Kidney epithelial cell (primary cell): ENCODE data around the gene CDC7. TPM values are rescaled to one million over a fixed set of nuclear protein-coding genes. Genes with fewer than 3 reads are reported as not detected.

Source experiments
- DNase-seq: peaks from one replicate; pipeline ENCODE4 v3.0.0-alpha.2; 2010; ENCODE audit warnings: low read depth
- H3K27me3 ChIP-seq: 2 replicates; pipeline ENCODE4 v1.6.0; 2011; ENCODE audit warnings: low read length; ENCODE audit not compliant: control insufficient read depth, insufficient read depth
- H3K36me3 ChIP-seq: 2 replicates; pipeline ENCODE4 v1.5.1; 2011; ENCODE audit warnings: low read length; ENCODE audit not compliant: control insufficient read depth, insufficient read depth
- H3K4me3 ChIP-seq: 2 replicates; pipeline ENCODE4 v1.5.1; 2011; ENCODE audit warnings: low read depth, mild to moderate bottlenecking, control low read depth, low read length
- total RNA-seq: library from RNA; depleted of rRNA; stranded (reverse); fragments of >200 nt; gene quantifications from 2 replicates; pipeline ENCODE4 v1.2.3, GENCODE V29; 2015
- TF ChIP-seq, protein P1 (sequence below): IDR thresholded peaks from 2 replicates; pipeline ENCODE4 v1.5.1; 2011; ENCODE audit warnings: mild to moderate bottlenecking, moderate library complexity, low read length, control low read depth, inconsistent platforms; ENCODE audit not compliant: insufficient read depth, poor library complexity, severe bottlenecking

The CDC7 gene
- total RNA-seq, 1 donor from 2014 or later = 5.7 TPM

DNA sequence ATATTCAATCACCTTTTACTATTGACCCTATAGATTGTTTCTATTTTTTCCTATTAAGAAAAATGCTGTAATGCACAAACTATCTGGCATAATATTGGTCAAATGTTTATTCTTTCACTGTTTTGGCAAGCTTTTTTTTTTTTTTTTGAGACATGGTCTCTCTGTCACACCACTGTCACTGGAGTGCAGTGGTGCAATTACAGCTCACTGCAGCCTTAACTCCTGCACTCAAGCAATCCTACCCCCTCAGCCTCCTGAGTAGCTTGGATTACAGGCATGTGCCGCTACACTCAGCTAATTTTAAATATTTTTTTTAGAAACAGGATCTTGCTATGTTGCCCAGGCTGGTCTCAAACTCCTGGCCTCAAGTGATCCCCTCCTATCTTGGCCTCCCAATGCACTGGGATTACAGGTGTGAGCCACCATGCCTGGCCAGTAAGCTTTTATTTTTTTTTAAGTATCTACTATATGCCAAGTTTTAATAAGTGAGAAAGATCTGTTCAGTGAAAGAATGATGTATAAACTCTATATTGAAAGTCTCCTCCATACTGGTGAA is 3.4 kb downstream of the CDC7 start:
- TF ChIP-seq, protein P1, sequence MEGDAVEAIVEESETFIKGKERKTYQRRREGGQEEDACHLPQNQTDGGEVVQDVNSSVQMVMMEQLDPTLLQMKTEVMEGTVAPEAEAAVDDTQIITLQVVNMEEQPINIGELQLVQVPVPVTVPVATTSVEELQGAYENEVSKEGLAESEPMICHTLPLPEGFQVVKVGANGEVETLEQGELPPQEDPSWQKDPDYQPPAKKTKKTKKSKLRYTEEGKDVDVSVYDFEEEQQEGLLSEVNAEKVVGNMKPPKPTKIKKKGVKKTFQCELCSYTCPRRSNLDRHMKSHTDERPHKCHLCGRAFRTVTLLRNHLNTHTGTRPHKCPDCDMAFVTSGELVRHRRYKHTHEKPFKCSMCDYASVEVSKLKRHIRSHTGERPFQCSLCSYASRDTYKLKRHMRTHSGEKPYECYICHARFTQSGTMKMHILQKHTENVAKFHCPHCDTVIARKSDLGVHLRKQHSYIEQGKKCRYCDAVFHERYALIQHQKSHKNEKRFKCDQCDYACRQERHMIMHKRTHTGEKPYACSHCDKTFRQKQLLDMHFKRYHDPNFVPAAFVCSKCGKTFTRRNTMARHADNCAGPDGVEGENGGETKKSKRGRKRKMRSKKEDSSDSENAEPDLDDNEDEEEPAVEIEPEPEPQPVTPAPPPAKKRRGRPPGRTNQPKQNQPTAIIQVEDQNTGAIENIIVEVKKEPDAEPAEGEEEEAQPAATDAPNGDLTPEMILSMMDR = no peak
- Histone ChIP-seq H3K27me3 (no peaks in the 10 kb centered on the region), H3K4me3 (no peak overlapping the region), H3K36me3 (no peaks in the 10 kb centered on the region)
- no peak for DNase-seq

DNA sequence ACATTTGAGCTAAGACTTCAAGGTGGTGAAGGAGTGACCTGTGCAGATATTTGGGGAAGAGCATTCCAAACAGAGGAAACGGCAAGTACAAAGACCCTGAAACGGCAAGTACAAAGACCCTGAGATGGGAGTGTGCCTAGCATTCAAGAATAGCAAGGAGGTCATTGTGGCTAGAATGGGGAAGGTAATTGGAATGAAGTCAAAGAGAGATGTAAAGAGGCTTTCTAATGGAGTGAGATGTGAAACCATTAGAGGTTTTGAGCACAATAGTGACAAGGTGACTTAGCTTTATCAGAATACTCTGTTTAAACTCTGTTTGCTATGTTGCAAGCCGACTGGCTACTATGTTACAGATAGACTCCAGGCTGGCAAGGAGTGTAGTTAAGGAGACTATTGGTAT is 4.4 kb downstream of the CDC7 start:
- Histone ChIP-seq H3K4me3 (no peak overlapping the region), H3K36me3 (no peaks in the 10 kb centered on the region), H3K27me3 (no peaks in the 10 kb centered on the region)
- no peak for DNase-seq
- TF ChIP-seq, protein P1 = no peak

DNA sequence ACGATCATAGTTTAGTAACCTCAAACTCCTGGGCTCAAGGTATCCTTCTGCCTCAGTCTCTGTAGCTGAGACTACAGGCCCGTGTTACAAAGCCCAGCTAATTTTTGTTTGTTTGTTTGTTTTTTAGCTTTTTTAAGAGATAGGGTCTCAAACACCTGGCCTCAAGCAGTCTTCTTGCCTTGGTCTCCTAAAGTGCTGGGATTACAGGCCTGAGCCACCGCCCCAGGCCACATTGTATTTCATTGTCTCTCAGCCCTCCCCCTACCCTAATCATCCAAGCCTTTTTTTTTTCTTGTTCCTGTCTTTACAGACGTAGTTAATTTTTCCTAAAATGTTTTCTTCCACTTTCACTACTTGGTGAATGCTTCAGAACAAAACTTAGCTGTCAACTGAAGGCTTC is 5.4 kb downstream of the CDC7 start:
- TF ChIP-seq, protein P1 = no peak
- no peak for DNase-seq
- no peak overlapping the region for H3K4me3 ChIP-seq
- no peaks in the 10 kb centered on the region for H3K27me3 ChIP-seq
- H3K36me3 ChIP-seq = no peaks in the 10 kb centered on the region

DNA sequence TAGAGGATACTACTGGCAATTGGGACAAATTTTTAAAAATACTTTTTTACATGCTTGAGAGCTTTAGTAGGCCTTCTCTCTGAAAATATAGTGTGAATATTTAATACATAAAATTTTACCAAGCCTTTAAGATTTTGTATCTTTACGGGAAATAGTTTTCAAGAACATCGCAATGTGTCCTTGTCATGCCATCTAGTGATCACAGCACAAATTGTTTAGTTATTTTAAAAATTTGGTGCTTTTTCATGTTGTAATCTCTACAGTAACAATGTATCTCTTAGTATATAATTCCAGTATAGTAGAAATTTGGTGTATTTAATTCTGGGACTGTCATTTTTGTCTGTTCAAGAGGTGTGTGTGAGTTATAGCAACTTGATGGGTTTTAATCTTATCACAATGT is 6.7 kb downstream of the CDC7 start:
- Histone ChIP-seq H3K27me3 (no peaks in the 10 kb centered on the region), H3K36me3 (no peaks in the 10 kb centered on the region), H3K4me3 (no peak overlapping the region)
- no peak for DNase-seq
- TF ChIP-seq, protein P1 = no peak

DNA sequence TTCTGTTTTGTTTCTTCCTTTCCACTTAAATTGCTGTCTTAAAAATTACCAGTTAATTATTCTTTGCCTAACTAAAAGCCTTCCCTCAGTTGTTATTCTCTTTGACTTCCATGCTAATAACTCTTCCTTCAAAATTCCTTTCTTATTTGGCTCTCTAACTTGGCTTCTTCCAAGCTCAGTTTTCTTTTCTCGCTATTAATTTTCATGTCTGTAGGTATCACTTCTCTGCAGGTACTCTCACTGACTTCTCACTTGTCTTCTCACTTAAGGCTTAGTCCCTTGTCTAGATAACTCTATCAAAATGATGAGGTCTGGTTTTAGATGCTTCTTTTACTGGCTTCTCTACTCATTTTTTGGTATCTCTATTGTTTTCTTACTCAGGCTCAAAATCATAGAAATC is 10.1 kb downstream of the CDC7 start:
- Histone ChIP-seq H3K36me3 (no peaks in the 10 kb centered on the region), H3K27me3 (no peaks in the 10 kb centered on the region), H3K4me3 (no peak overlapping the region)
- TF ChIP-seq, protein P1 = no peak
- no peak for DNase-seq

DNA sequence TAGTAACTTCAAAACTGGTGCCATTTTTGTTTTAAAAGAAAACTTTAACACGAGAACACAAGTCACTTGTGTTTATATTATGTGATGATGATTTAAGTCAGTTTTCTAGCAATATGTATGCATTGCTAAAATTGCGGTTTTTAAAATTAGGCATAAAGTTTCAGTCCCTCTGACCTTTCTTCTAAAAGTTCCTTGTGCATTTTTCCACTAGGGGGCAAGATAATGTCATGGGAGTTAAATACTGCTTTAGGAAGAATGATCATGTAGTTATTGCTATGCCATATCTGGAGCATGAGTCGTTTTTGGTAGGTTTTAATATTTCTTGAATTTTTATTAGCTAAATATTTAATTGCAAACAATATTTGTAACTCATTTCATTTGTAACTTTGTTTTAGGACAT is 10.7 kb downstream of the CDC7 start:
- H3K4me3 ChIP-seq = no peak overlapping the region
- DNase-seq = no peak
- H3K36me3 ChIP-seq = no peaks in the 10 kb centered on the region
- no peaks in the 10 kb centered on the region for H3K27me3 ChIP-seq
- TF ChIP-seq, protein P1 = peak; percentile 62
